CD4-positive, alpha-beta T cell treated with Interleukin-6 at 100 ng/mL for 8 hours (primary cell): ENCODE measurements around the gene KRT80.

Source experiments
- DNase-seq: peaks from one replicate; pipeline ENCODE4 v3.0.0-alpha.2; 2020; ENCODE audit warnings: mixed read lengths, low spot score

Gene KRT80

DNA sequence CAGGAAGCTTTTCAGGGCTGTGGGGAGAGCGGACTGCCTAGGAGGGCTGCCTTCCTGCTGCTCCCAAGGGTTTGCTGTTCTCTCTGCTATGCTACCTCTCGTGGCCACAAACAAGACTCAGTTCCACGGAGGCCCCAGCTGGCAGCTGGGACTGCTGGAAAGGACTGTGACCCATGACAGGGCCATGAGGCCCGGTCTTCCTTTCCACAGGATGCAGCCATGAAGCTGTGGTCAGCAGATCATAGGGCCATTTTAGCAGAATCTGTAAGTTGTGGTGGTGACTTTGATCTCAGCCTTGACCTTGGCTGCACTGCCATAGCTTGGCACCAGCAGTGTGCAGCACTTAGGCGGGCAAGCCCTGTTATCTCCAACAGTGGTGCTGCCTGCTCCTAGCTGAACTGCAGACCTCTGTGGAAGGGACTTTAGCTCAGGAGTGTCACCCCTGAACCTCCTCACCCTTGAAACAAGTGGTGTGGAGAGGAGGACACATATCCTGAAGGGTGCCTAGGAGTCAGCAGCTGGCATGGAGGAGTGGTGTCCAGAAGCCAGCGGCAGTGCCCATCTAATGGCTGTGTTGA, 12.3 kb downstream of the KRT80 start:
- DNase-seq: no peak

DNA sequence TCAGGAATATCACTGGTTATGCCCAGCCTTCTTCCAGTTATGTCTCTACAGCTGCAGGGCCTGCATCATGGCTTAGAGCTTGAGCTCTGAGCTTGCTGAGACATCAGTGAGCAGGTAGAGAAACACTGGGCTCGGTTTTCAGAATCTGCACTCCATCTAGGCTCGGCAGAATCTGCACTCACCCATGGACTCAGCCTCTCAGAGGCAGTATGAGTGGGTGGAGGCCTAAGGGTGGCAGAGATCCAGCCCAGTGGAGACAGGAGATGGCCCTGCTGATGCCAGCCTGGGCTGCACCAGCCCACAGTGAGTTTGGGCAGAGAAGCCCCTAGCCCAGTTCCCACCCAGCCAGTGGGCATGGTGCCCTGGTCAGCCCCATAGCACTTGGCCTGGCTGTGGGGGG, 12.8 kb downstream of the KRT80 start:
- DNase-seq: no peak

- no peak for DNase-seq
Measured at GRCh38 chr12:52178443-52178842, 13.4 kb downstream of the KRT80 start.

DNA sequence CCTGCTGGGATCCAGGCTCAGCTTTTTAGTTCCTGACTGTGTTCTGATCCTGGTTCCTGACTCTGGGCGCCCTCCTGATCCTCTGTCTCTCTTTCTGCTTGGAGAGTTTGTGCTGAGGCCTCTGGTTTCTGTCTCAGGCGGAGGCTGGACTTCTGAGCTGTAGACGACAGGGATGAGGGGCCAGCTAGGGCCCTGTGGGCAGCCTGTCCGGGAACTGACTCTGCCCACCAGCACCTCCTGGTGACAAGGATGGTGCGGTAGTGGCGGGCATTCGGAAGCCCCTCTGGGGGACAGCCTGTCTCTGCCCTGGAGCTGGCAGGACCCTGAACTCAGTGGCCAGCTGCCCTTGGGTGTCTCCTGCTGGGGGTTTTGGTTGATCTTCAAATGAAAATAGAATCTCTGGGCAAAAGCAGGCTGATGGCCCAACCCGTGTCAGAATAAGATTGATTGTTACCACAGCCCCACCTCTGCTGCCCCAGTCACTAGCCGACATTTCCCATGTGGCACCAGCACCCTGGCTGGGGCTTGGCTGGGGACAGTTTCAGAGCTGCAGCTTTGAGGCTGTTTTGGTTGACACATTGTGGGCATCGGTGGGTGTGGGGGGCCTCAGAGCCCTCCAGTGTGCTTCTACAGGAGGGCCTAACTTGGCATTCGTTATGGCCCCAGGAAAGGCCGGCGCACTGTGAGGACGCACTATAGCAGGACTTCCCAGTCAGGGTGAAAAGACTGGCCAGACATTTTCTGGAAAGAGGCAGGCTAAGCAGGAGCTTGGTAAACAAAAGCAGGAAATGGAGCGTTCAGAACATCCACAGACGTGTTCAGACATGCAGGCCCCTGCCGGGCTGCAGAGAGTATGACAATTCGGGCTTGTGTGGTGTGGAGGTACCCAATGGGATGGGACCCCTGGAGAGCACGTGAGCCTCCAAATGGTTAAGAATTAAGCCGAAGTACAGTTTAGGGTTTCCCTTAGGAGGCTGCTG, 16.2 kb downstream of the KRT80 start:
- DNase-seq: no peak

GRCh38 chr12:52173526-52173925, 18.3 kb downstream of the KRT80 start:
- DNase-seq: no peak

DNA sequence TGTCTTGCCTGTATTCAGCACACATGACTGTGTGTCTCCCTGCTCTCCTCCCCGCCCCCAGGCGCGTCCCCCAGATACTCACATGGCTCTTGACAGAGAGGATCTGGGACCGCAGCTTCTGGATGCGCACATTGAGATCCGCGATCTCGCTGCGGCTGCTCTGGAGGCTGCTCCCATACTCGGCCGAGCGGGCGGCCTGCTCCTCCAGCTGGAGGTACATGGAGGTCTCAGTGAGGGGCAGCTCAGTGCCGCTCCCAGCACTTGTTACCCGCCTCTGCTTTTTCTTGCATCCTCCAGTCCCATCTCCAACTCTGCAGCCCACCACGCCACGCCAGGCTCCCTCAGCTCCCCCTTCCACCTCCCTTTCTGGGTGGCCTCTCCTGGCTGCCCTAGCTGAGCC, 18.9 kb downstream of the KRT80 start:
- no peak for DNase-seq

DNA sequence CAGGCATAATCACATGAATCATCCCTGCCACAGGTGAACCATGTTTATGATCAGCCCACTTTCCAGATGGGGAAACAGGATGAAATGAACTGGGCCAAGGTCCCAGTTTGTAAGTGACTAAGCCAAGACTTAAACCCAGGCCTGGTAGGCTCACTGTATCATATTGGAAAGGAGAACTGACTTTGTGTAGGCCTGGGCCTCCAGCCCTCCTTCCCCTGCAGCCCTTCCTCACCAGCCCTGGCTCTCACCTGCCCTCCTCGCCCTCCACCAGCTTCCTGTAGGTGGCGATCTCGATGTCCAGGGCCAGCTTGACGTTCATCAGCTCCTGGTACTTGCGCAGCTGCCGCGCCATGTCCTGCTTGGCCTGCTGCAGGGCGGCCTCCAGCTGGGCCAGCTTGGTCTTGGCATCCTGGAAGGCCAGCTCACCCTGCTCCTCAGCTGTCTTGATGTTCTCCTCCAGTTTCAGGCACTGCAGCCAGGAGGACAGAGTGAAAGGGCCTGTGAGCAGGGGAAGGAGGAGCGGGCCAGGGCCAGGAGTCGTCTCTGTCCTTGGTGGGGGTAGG, 19.8 kb downstream of the KRT80 start:
- no peak for DNase-seq

DNA sequence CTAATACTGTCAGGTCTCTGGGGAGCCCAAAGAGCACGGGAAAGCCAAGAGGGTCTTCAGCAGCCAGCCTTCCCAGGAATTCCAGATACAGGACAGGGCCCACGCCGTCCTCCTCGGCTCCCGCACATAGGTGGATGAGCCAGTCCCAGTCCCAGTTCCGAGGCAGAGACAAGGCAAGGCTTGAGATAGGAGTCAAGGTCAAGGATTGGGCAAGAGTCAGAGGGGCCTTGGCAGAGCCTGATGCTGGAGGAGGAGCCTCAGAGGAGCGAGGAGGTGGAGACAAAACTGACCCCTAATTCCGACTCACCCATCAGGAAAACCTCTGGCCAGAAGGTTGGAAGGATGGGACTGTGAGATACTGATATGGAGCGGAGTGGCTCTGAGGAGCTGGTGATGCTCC, 21.0 kb downstream of the KRT80 start:
- no peak for DNase-seq

GRCh38 chr12:52169886-52170285, 21.9 kb downstream of the KRT80 start:
- DNase-seq: no peak

- no peak for DNase-seq
Measured at GRCh38 chr12:52168019-52168717, 23.6 kb downstream of the KRT80 start.

- DNase-seq: no peak
Measured at GRCh38 chr12:52167526-52167925, 24.3 kb downstream of the KRT80 start.

GRCh38 chr12:52166672-52167071, 25.1 kb downstream of the KRT80 start:
- no peak for DNase-seq

- no peak for DNase-seq
Measured at GRCh38 chr12:52165096-52165855, 26.5 kb downstream of the KRT80 start.

GRCh38 chr12:52164624-52165023, 27.2 kb downstream of the KRT80 start:
- DNase-seq: no peak

GRCh38 chr12:52162981-52163380, 28.8 kb downstream of the KRT80 start:
- DNase-seq: no peak

DNA sequence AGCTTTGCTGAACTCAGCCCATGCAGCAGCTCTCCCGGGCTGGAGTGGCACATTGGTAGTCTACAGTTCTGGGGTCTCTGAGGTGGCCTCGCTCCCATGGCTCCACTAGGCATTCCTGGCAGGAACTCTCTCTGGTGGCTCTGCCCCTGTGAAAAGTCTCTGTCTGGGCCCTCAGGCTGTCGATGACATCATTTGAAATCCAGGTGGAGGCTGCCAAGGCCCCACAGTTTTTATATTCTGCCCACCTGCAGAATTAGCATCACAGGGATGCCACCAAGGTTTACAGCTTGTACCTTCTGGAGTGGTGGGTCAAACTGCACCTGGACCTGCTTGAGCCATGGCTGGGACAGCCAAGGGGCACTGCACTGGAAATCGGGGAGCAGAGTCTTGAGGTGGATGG, 31.6 kb downstream of the KRT80 start:
- DNase-seq: no peak

GRCh38 chr12:52157566-52158150, 34.2 kb downstream of the KRT80 start:
- no peak for DNase-seq

- DNase-seq: peak; percentile 67
Measured at GRCh38 chr12:52156757-52157565, 34.9 kb downstream of the KRT80 start.

- DNase-seq: no peak
Measured at GRCh38 chr12:52156311-52156710, 35.5 kb downstream of the KRT80 start.

- peak; percentile 59 for DNase-seq
Measured at GRCh38 chr12:52155048-52155868, 36.6 kb downstream of the KRT80 start.
